ENCODE results near the gene PHAF1. TPM values are rescaled to one million over a fixed set of nuclear protein-coding genes. Genes with fewer than 3 reads are reported as not detected.

Gene PHAF1
- total and polyA plus RNA-seq, 10 donors = 5.5 to 44.0 (median 18.4) TPM

DNA sequence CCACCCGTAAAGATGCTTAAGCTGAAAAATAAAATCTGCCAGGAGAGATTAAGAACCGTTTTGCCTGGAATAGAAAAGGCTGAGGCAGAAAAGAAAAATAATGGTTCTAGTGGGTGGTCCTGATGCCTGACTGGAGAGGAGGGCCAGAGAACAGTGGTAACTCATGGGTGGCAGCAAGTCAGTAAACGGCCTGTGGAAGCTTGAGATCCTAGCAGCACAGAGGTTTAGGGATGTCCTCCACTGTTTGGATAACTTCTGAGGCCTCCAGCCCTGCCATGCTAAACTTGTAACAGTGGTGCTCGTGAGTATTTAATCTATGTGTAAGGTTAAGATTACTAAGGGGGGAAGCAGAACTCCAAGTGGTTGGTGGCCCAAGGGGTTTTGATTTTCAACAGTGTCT, 21.2 kb upstream of the PHAF1 start:
- H3K36me3 ChIP-seq = peaks cover 0 to 70% (median 7%) of the 10 kb centered on the region in 6 donors
- no peak overlapping the region for H3K27ac ChIP-seq
- no peaks in the 10 kb centered on the region for H3K9me3 ChIP-seq
- intact Hi-C loops (cut with DNase I; ENCODE audit: low total_unique reads) = no loop called here
- H3K4me3 ChIP-seq = no peak overlapping the region
- 73 to 88% (median 86%) methylated on average over 4 of the region's 4 CpGs for WGBS, 5 donors
- peaks cover 0 to 27% (median 7%) of the 10 kb centered on the region in 6 donors for H3K4me1 ChIP-seq
- TF ChIP-seq POLR2AphosphoS5 (IDR thresholded peaks at IDR 0.05) = no peak
- TF ChIP-seq POLR2A (IDR thresholded peaks at IDR 0.05) = no peak
- TF ChIP-seq, protein P1, sequence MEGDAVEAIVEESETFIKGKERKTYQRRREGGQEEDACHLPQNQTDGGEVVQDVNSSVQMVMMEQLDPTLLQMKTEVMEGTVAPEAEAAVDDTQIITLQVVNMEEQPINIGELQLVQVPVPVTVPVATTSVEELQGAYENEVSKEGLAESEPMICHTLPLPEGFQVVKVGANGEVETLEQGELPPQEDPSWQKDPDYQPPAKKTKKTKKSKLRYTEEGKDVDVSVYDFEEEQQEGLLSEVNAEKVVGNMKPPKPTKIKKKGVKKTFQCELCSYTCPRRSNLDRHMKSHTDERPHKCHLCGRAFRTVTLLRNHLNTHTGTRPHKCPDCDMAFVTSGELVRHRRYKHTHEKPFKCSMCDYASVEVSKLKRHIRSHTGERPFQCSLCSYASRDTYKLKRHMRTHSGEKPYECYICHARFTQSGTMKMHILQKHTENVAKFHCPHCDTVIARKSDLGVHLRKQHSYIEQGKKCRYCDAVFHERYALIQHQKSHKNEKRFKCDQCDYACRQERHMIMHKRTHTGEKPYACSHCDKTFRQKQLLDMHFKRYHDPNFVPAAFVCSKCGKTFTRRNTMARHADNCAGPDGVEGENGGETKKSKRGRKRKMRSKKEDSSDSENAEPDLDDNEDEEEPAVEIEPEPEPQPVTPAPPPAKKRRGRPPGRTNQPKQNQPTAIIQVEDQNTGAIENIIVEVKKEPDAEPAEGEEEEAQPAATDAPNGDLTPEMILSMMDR (IDR thresholded peaks at IDR 0.05 in 8 of 11, conservative IDR thresholded peaks at IDR 0.05 in 3 of 11) = no peak
- no peaks in the 10 kb centered on the region for H3K27me3 ChIP-seq (replicated peaks in 1 of 7)
- DNase-seq = no peak

DNA sequence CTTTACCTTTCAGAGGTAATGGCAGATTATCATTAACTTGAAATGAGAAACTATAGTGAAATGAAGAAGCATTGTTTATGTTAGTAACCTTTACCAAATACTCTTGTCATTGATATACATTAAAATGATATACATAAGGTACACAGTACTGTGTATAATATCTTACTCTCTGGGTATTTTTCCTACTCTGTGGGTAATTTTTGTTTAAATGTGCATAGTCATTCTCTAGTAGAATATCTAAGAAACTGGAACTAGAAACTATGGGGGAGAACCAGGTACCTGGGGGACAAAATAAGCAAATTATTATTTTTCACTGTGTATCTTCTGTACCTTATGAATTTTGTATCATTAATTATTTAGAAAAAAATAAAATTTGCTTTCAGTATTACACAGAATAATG, 20.6 kb upstream of the PHAF1 start:
- Histone ChIP-seq H3K27ac (no peak overlapping the region), H3K36me3 (peaks cover 0 to 71% (median 8%) of the 10 kb centered on the region in 6 donors), H3K4me1 (peaks cover 0 to 23% (median 7%) of the 10 kb centered on the region in 6 donors), H3K4me3 (no peak overlapping the region), H3K9me3 (no peaks in the 10 kb centered on the region), H3K27me3 (replicated peaks in 1 of 7) (no peaks in the 10 kb centered on the region)
- no peak for DNase-seq
- intact Hi-C loops (cut with DNase I; ENCODE audit: low total_unique reads) = no loop called here
- TF ChIP-seq POLR2A (IDR thresholded peaks at IDR 0.05) (no peak), POLR2AphosphoS5 (IDR thresholded peaks at IDR 0.05) (no peak)
- TF ChIP-seq, protein P1 (IDR thresholded peaks at IDR 0.05 in 8 of 11, conservative IDR thresholded peaks at IDR 0.05 in 3 of 11) = no peak

DNA sequence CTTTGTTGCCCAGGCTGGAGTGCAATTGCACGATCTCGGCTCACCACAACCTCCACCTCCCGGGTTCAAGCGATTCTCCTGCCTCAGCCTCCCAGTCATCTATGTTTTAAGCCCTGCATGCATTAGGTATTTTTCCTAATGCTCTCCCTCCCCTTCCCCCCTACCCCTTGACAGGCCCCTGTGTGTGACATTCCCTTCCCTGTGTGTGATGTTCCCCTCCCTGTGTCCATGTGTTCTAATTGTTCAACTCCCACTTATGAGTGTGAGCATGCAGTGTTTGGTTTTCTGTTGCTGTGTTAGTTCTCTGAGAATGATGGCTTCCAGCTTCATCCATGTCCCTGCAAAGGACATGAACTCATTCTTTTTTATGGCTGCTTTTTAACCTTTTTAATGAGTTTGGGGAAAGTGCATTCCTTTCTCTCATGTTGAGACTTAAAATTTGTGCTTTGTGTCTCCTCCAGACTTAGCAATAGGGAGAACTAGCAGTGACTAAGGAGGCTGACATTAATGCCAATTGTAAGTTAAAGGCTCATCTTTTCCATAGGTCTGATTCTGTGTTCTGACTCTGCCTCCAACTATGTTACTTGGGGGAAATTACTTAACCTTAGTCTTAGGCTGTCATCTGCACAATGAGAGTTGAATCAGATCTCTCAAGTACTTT, 17.7 kb upstream of the PHAF1 start:
- TF ChIP-seq POLR2AphosphoS5 (IDR thresholded peaks at IDR 0.05) = no peak
- Histone ChIP-seq H3K27me3 (replicated peaks in 1 of 7) (no peaks in the 10 kb centered on the region), H3K4me1 (peaks cover 0 to 23% (median 7%) of the 10 kb centered on the region in 6 donors), H3K27ac (no peak overlapping the region), H3K9me3 (no peaks in the 10 kb centered on the region), H3K36me3 (peaks cover 0 to 70% (median 8%) of the 10 kb centered on the region in 6 donors), H3K4me3 (no peak overlapping the region)
- 78 to 90% (median 88%) methylated on average over 4 of the region's 4 CpGs for WGBS, 5 donors
- no peak for DNase-seq
- intact Hi-C loops (cut with DNase I; ENCODE audit: low total_unique reads) = no loop called here

DNA sequence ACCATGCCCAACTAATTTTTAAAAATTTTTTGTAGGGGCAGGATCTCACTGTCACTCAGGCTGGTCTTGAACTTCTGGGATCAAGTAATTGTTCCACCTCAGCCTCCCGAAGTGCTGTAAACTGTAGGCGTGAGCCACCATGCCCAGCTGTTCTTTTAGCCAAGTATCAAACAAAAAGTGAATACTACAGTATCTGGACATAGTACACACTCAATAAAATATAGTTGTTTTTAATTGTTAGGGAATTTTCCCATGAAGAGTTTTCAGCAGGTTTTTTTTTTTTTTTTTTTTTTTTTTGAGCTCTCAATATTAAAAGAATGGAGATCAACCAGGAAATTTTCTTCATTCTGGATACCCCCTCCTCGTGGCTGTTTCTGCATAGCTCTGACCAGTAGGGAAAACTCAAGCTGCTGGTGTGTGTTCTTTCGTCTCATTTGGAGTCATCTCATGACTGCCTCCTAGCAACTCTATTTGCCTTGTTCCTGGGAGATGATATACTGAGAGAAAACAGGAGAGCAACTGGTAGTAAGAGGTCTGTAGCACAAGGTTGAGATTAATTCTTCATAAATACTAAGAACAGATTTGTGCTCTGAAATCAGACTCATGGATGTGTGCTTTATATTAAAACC, 16.5 kb upstream of the PHAF1 start:
- intact Hi-C loops (cut with DNase I; ENCODE audit: low total_unique reads) = no loop called here
- Histone ChIP-seq H3K36me3 (peaks cover 0 to 68% (median 5%) of the 10 kb centered on the region in 6 donors), H3K27ac (no peak overlapping the region), H3K27me3 (replicated peaks in 1 of 7) (no peaks in the 10 kb centered on the region), H3K9me3 (no peaks in the 10 kb centered on the region), H3K4me3 (no peak overlapping the region), H3K4me1 (peaks cover 0 to 23% (median 7%) of the 10 kb centered on the region in 6 donors)
- DNase-seq = no peak
- WGBS, 5 donors = 88 to 97% (median 93%) methylated on average over 4 of the region's 4 CpGs
- TF ChIP-seq, protein P1 (IDR thresholded peaks at IDR 0.05 in 8 of 11, conservative IDR thresholded peaks at IDR 0.05 in 3 of 11) = no peak
- TF ChIP-seq POLR2AphosphoS5 (IDR thresholded peaks at IDR 0.05) (no peak), POLR2A (IDR thresholded peaks at IDR 0.05) (no peak)
